Hematopoietic multipotent progenitor cell treated with erythropoietin and hydrocortisone succinate and interleukin-3 and kit ligand, for 15 days (in vitro differentiated cells): ENCODE data around the gene TIA1.
"Not testable (repeated sequence)": the region's sequence is repeated elsewhere in the genome, so short reads cannot be mapped to it uniquely, and the experiment has no call there.

Source experiments
- DNase-seq: peaks from one replicate; pipeline ENCODE4 v3.0.0-alpha.2; 2015; ENCODE audit warnings: low spot score

The TIA1 gene

DNA sequence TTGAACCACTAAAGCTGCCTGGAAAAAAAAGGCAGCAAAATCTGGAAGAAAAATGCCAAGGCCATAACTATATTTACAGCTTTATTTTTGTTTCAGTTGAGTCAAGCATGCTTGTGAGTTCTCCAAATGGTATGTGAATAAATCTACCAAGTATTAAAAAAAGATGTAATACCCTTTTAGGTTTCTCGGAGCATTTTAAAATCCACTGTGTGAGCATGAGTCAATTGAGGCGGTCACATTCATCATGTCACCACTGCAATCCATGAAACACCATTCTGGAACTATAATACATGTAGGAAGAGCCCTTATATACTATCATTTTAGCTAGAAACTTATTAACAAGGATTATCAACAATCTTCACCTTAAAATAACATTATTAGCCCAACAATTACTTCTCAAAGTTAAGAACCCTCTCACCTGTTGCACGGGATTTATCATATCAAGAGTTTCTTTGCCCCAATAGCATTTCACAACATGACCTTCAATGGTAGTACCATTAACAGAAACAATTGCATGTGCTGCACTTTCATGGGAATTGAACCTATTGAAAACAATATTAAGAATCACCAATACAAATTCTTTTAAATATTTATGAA is 33.4 kb downstream of the TIA1 start:
- no peak for DNase-seq

DNA sequence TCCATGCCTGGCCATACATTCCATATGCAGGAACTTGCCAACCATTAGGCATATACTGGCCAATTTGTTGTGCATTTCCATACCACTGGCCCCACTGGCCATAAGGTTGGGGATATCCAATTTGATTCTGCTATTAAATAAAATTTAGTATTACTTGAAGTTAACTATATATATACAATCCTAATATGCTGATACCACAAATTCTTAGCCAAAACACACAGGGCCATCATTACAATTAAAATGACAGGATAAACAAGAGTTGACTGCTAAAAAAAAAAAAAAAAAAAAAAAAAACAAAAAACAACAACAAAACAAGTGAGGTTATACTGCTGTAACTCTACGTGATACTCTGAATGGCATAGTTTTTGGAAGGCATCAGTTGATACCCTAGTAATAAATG is 34.1 kb downstream of the TIA1 start:
- no peak for DNase-seq

DNA sequence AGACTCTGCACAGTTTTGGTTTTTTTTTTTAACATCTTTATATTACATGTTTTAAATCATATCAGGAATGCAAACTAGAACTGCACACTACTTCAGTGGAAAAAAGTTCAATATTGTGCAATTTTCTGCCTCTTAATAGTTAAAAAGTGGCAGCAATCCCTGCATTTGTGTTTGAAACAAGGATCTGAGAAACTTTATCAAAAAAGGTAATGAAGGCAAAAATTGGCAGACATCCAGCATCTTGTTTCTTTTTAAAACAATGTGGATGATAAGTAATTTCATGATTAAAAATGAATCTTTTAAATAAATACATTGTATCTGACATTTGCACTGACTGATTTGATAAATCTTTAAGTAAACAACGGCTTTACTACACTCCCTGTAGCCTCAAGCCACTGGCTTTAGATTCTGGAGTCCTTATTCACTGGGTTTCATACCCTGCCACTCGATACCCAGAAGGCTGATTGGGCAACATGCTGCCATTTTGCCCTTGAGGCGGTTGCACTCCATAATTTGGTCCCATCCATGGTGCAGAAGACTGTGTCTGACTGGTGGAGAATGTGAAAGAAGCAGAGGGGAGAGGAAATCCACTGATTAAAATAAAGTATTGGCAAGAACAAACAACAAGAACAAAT is 36.0 kb downstream of the TIA1 start:
- DNase-seq, result no peak

DNA sequence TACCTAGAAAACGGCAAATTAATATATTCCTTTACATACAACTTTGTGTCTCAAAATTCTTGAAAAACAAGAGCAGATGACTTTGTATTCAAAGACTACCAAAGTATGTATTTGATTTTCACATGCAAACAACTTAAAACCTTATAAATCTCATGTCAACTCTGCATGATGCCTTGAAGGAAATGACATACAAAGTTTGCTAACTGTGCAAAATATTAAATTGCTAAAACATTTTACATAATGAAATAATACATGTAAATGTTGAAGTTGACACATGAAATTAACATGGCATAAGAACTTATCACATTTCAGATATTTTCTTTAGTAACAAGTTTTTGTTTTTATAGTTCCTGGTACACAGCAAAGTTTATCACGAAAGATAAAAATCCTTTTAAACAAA is 36.8 kb downstream of the TIA1 start:
- DNase-seq, result no peak

DNA sequence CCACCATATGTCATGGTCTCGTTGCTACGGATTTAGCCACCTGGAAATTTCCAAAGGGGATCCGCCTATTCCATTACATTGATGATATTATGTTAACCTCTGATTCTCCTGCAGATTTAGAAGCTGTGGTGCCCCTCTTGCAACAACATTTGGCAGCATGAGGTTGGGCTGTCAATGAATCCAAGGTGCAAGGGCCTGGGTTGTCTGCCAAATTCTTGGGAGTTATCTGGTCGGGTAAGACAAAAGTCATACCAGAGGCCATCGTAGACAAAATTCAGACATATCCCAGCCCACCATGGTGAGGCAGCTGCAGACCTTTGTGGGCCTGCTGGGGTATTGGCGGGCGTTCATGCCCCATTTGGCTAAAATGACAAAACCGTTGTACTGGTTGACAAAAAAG is 44.0 kb downstream of the TIA1 start:
- no peak for DNase-seq

DNA sequence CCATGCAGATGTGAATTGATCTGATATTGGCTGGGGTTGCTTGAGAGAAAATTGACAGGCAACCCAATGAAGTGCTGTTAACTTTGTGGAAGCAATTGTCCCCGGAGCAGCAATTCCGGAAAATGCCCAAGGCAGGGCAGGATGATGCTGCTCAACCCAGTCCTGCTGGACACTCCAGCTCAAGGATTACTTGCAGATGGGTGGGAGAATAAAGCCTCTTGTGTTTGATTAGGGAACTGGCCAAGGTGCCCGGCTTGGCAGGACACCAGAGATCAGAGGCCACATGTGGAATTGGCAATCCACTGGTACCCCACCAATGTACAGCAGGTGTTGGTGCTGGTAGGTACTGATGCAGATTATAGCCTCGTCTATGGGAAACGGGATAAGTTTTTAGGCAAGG is 45.3 kb downstream of the TIA1 start:
- no peak for DNase-seq

DNA sequence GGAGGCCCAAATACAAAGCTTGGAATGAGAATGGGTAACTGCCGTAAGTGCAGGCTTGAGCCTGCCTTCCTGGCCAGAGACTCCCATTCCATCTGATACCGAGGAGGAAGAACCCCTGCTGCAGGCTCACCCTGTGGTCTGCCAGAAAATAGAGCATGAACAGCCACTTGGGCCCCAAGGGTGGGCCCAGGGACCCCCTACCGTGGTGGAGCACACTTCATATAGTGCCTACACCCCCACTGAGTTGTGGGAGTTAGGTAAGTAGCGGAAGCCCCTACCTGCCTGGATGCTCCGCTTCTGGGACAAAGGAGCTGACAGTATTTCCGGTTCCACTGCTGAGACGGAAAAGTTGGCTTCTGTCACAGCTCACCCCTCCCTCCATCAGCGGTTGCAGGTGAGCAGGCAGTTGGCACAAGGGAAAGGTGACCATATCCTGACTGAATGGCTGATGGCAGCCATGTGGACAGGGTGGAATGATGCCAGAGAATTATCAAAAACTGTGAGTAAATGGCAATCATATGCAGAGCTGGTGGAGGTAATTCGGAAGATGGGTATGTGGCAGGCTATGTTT is 46.1 kb downstream of the TIA1 start:
- no peak for DNase-seq

DNA sequence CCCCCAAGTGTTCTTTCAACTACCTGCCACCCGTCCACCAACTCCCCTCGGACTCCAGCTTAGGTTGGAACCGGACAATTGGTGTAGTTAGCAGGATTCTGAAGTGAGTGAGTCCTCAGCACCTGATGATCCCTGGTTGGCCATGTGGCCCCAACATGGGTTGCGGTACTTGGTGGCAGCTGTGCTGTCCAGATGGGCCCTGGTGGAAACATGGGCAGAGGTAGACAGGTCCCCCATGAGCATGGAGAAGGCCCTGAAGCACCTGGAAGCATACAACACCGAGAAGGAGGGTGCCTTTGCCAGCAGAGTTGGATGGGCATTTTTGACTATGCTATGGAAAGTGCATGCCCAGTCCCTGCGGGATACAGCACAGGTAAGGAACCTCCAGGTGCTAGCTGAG is 46.6 kb downstream of the TIA1 start:
- no peak for DNase-seq

DNA sequence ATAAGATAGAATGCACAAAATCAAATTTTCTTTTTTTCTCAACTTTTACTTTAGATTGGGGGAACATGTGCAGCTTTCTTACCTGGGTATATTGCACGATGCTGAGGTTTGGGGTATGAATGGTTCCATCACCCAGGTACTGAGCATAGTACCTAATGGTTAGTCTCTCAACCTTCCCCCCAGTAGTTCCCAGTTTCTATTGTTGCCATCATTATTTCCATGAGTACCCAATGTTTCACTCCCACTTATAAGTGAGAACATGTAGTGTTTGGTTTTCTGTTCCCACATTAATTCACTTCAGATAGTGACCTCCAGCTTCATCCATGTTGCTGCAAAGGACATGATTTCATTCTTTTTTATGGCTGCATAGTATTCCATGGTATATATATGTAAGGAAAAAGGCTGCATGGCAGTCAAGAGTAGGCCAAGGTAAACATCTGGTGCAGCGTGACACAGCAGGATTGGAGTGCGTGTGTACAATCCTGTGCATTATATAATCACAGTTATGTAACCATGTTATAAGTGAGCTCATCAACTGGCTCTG is 47.1 kb downstream of the TIA1 start:
- DNase-seq, result no peak

DNA sequence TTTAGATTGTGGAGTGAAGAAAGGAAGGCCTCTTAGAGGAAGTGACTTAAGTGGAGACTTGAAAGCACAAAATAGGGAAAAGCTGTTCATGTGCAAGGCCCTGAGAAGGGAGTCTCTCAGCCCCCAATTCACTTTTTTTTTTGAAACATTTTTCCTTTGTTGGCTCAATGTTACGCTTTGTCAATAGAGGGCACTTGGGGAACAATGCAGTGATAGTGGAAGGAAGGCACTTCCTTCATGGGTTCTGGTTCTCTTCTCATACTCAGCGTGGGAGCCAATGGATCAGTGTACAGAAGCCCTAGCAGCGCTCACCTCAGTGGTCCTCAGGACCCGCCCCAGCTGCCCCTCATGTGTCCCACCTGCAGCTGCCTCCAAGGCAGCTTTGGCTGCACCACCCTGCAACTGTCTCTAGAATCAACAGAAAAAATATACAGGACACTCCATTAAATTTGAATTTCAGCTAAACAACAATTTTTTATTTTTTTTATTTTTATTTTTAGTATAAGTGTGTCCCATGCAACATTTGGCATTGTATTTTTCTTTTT is 49.0 kb downstream of the TIA1 start:
- DNase-seq, result no peak

DNA sequence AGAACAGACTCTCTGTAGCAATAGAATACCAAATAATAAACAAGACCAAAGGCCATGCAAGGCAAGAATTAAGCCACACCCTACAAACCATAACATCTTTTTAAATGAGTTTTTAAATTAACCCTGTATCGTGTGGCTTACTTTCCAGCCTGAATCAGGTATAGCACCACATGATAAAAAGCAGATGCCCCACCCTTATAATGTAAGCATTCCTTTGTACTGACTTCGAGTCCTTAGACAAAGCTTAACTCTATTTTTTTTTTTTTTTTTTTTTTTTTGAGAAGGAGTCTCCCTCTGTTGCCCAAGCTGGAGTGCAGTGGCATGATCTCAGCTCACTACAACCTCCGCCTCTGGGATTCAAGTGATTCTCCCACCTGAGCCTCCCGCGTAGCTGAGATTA is 55.9 kb downstream of the TIA1 start:
- no peak for DNase-seq

DNA sequence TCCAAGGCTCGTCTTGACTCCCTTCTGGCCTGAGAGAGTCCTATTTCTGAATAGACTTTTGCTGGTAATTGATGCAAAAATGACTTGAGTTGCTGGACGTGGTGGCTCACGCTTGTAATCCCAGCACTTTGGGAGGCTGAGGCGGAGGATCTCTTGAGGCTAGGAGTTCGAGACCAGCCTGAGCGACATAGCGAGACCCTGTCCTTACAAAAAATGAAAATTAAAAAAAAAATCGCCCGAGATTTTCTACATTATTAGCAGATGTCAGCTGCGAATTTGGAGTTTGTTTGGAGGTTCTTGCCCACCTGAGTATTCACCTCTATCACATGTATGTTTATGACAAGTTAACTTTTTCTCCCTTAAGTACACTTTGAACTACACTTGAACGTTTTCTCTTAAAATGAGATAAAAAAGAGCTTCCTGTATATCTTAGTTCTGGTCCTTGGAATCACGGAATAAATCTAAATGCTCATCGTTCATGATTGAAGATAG is 57.1 kb downstream of the TIA1 start:
- DNase-seq, result no peak

DNA sequence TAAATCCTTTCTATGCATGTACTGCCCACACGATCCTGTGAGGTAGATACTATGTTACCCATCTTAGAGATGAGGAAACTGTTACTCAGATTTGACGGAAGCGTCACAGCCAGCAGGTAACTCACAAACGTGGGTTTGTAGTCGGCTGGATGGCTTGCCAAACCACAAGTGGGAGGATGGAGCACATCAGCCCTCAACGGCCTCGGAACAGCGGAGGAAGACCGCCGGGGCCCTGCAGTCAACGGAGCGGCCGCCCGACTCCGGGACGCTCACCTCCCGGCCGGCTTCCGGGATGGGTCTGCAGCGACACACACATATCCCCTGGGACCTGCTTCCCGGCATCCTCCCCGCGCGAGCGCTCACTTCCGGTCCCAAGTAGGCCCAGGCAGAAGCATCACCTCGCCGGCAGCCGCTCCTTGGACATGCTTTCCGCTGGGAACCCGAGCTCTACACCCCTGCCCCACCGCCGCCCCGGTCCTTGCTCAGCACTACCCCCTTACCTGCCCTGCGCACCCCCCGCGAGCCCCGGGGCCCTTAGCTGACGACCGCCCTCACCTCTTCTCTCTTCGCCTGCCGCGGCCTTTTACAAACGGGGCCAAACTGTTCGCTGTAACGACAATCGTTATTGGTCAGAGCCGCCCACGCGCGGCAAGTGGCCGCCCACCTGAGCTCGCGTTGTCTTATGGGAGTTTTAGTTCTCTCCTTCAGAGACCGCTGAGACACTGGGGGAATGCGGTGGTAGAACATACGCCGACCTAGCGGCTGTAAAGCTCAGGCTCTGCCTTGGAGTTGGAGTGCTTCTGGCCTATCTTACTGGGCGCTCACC is 57.8 kb downstream of the TIA1 start, which contains the start of gene C2orf42:
C2orf42 (minus strand) TSS at position 602 of the 826 bp plus-strand sequence. CDS start 9,034 bp downstream, outside the sequence.
- peak; percentile 97 for DNase-seq

DNA sequence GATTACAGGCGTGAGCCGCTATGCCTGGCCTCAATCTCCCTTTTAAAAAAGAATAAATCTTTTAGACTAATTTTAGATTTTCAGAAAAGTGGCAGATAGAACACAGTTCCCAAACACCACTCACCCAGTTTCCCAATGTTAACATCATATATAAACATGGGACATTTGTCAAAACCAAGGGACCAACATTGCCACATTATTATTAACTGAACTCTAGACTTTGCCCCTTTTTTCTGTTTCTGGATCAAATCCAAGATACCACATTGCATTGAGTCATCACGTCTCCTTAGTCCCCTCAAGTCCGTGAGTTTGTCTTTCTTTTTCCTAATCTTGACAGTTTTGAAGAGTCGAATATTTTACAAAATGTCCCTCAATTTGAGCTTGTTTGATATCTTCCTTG is 60.0 kb downstream of the TIA1 start:
- DNase-seq, result no peak

DNA sequence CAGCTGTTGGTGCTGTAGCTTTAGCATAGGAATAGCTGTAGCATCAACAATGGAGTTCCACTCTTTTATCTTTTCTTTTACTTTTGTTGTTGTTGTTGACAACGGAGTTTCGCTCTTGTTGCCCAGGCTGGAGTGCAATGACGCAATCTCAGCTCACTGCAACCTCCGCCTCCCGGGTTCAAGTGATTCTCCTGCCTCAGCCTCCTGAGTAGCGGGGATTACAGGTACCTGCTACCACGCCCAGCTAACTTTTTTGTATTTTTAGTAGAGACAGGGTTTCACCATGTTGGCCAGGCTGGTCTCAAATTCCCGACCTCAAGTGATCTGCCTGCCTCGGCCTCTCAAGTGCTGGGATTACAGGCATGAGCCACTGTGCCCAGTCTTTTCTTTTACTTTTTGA is 61.3 kb downstream of the TIA1 start:
- not testable (repeated sequence) for DNase-seq

DNA sequence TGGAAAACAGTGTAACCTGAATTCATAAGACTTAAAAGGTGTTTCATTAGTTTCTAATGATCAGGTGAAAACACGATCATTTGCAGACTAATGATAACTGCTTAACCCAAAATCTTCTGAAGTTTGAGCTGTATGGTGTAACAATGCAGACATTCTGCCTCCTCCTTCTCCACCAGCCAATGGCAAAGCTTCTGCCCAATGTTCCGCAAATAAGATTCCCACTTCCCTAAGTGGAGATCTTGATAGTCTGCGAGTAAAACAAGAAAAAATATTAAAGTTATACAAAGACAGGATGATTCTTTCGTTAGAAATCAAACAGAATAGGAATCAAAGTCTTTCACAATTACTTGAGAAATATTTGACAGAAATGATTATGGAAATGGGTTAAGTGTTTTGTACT is 65.7 kb downstream of the TIA1 start:
- DNase-seq, result no peak

DNA sequence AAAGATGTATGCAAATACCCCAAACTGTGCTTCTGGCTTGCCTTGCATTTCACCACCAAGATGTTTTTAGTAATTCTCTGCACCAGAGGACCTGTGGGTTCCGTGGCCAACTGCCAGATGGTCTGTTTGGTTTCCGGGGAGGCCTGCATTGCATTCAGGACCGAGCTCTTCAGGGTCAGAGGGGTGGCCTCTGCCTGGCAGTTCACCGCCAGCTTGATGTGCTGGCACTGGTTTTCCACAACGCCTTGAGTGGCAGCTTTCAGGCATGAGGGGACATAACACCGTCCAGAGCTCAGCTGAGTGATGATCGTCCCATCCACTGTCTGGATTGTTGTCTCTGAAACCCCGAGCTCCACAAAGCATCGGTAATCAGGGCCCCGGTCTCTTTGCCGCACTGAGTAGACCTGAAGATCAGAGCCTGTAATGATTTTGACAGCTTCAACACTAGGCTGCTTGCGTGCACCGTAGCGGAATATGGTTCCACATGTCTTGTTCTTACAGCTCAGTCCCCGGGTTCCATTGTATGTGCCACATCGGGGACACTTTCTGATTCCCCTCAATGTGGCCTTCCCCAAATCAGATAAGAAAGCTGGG is 67.0 kb downstream of the TIA1 start:
- no peak for DNase-seq

DNA sequence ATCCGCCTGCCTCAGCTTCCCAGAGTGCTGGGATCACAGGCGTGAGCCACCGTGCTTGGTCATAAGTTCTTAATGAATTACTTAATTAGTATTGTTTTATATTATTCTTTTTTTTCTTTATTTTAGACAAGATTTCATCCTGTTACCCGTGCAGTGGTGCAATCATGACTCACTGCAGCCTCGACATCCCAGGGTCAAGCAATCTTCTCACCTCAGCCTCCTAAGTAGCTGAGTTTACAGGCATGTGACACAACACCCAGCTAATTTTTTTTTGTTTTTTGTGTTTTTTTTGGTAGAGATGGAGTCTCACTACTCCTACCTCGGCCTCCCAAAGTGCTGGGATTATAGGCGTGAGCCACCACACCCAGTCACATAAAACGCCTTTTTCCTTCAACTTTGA is 74.9 kb downstream of the TIA1 start:
- no peak for DNase-seq

DNA sequence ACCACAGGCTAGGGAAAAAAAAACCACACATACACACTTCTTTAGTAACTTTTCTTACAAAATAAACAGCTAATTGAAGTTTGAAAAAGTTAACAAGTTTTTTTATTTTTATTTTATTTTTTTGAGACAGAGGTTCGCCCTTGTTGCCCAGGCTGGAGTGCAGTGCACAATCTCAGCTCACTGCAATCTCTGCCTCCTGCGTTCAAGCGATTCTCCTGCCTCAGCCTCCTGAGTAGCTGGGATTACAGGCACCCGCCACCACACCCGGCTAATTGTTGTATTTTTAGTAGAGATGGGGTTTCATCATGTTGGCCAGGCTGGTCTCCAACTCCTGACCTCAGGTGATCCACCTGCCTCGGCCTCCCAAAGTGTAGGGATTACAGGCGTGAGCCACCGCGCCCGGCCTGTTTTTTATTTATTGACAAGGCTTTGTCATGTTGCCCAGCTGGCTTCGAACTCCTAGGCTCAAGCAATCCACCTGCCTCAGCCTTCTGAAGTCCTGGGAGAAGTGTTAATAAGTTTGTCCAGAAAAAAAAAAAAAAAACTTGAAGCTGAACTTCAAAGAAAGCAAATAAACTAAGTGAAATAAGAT is 78.7 kb downstream of the TIA1 start:
- DNase-seq, result not testable (repeated sequence)

DNA sequence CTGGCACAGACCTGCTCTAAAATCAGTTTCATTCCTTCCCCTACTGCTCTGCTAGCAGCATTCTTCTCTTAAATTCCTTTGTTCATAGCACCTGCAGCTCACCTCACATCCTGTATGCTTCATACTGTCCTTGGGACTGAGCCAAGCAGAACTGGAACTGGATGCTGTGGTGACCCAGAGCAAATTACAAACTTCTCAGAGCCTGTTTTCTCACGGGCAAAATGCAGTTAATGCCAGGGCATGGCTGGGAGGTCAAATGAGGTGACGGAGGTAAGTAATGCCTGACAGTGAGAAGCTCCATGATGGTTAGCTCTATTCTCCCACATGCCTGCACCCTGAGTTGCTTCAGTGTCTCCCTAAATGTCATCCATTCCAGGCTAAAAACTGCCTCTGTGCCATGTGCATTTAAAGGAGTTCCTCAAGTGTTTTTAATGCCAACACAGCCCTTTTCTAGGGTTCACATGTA is 87.3 kb downstream of the TIA1 start:
- no peak for DNase-seq

DNA sequence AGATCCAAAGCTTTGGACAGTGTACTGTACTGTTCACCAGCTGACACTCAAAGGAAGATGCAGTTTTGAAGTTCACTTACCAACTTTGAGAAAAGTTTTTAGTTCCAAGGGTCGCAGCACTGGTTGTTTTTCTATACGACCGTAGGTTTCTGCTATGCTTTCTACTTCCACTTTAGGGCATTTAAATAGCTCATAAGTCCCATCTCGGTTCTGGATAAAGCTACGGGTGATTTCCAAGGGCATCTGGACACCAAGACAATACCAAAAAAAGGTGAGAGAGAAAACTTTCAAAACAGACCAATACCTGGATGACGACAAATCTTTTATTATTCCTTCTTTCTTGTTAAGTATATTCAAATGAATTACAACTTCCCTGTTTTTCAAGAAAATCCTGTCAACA is 87.9 kb downstream of the TIA1 start:
- no peak for DNase-seq
